AG08396 (cell line): Measurements from ENCODE around the gene USP2.

Experiments used
- DNase-seq: peaks from one replicate; pipeline ENCODE4 v3.0.0; 2012; ENCODE audit warnings: low spot score, mixed read lengths

Gene USP2

GRCh38 chr11:119377112-119377901, 4.2 kb downstream of the USP2 start:
- peak; percentile 1 for DNase-seq

- no peak for DNase-seq
Observed at GRCh38 chr11:119376197-119376847, 5.2 kb downstream of the USP2 start.

DNA sequence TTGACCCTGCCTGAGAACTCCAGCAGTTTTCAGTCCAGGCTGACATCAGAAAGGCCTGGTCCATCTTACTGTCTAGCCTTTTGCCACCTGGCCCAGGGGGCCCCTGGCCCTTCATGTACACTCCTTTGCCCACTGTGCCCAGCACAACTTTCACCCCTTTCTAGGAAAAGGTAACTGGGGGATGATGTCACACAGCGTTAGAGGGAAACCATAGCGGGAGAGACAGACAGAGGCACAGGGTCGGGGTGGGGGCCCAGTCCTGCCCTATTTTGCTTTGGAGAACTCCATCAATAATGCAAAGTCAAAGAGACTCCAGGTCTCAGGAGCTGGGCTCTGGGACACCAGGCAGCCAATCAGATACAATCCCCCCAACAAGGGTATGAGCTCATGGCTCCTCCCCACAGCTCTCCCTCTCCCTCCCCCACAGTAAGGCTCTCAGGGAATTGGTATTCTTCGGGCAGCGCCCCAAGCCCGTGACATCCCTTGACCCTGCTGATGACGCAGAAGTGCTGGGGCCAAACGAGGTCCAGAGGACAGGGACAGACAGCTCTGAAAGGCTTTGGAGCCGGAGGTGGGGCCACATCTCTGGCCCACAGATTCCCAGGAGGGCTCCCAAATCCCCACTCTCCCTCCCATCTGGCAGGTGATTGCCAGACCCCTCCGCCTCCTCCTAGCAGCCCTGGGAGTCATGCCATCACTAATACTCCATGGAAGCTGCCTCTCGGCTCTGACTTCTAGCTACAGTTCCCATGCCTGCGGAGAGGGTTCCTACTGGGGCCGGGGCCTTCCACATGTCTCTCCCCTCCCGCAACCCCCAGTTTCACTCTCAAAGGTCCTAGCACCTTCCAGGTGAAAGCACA, 5.9 kb downstream of the USP2 start:
- DNase-seq = peak; percentile 76

- DNase-seq = no peak
Observed at GRCh38 chr11:119374632-119375336, 6.7 kb downstream of the USP2 start.

GRCh38 chr11:119373921-119374631, 7.4 kb downstream of the USP2 start:
- peak; percentile 74 for DNase-seq

DNA sequence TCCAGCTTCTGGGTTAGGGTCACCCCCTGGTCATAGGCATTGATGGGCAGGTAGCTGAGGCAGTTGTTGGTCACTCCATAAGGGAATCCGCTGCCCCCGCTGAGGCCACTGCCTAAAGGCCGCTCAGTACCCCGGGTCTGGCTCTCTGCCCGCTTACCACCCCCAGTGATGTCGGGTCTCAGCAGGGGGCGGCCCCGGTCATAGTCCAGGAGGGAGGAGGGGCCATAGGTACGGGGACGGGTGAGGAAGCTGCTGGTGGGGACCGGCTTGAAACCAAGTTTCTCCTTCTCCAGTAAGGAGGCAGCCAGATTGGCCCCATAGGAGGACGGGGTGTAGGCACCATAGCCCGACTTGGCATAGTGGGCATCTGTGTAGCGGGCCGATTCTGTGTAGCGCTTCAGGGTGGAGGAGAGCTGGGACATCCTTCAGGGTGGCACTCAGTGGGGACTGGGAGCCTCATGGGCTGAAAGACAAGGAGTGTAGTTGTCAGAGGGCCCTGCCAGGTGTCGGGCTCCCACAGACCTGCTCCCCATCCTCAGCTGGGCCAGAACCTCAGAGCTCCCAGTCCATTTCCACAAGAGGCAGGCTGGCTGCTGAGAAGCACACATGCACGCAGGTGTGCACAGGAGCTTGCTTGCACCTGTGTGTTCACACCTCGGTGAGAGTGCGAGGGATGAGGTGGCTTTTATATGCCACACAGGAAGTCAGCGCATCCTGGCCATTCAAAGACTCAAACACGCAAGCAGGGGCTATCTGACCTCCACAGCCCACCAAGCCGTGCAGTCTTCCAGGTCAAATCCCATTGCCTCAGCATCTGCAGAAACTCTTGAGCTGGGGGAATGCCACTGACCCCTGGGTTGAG, 8.2 kb downstream of the USP2 start:
- no peak for DNase-seq

GRCh38 chr11:119372260-119373058, 9.0 kb downstream of the USP2 start:
- DNase-seq = no peak

- DNase-seq = no peak
Observed at GRCh38 chr11:119371778-119372182, 9.7 kb downstream of the USP2 start.

GRCh38 chr11:119371067-119371601, 10.4 kb downstream of the USP2 start:
- no peak for DNase-seq

GRCh38 chr11:119370486-119371046, 10.9 kb downstream of the USP2 start:
- no peak for DNase-seq

DNA sequence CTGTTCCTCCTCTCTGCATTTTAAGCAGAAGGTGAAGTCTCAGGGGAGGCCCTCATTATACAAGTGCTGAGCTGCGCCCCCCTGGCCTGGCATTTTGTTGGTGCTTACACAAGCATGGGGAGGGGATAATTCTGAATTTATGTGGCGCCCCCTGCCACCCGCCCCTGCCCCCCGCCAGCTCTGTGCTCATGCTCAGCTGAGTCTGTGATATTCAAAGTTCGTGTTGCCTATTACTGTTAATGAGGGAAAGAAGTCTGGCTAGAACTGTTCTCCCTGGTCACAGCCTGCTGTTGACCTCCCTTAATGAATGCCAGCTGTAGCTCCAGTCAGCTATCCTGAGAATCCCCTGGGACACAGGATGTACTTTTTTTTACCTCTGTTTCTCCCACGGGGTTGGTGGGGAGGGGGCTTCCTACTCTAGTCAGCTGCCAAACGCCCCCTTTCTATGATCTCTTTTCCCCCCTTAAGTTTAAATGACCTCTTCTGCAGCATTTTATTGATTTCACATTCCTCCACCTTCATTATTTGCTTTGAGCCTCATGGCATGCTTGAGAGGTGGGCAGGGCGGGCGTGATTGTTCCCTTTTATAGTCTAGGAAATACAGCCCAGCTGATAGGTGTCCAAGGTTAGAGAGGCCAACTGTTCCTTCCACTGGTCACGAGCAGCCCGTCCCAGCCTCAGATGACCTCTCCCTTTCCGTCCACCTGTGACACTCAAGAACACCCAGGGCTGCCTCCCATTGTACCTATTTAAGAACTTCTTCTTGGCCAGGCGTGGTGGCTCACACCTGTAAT, 12.2 kb downstream of the USP2 start:
- no peak for DNase-seq

GRCh38 chr11:119368121-119369034, 13.1 kb downstream of the USP2 start:
- no peak for DNase-seq

- DNase-seq = no peak
Observed at GRCh38 chr11:119367661-119368120, 13.8 kb downstream of the USP2 start.

- DNase-seq = no peak
Observed at GRCh38 chr11:119366690-119367620, 14.5 kb downstream of the USP2 start.

DNA sequence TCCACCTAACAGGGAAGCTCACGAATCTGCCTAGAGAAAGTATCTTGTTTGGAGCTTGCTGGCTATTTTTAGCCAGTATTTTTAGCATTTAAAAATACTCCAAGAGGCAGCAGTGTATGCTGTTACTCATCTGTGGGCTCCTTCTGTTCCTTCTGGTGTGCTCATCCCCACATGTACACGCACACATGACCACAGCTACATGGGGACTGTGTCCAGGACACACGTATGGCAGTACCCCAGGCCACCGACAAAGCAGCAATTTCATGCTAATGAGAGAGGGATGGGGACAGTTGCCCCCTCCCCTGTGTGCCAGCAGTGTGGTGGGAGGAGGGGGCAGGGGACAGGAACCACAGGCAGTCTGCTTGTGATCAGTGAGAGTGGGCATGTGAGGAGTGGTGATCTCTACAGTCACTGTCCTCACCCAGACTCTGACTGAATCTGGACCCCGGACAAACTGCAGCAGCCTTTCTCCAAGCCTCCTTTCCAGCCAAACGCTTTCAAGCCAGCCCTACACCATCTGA, 16.4 kb downstream of the USP2 start:
- peak; percentile 60 for DNase-seq
